ENCODE results near the gene ATP6V0A1. TPM values are rescaled to one million over a fixed set of nuclear protein-coding genes. Genes with fewer than 3 reads are reported as not detected.
A peak's percentile ranks its signal among the peaks of the same experiment; 100 is the strongest.
"Not testable (repeated sequence)": the region's sequence is repeated elsewhere in the genome, so short reads cannot be mapped to it uniquely, and the experiment has no call there.

Gene ATP6V0A1
- total and polyA plus RNA-seq, 8 donors = 13.1 to 435 (median 80.2) TPM

DNA sequence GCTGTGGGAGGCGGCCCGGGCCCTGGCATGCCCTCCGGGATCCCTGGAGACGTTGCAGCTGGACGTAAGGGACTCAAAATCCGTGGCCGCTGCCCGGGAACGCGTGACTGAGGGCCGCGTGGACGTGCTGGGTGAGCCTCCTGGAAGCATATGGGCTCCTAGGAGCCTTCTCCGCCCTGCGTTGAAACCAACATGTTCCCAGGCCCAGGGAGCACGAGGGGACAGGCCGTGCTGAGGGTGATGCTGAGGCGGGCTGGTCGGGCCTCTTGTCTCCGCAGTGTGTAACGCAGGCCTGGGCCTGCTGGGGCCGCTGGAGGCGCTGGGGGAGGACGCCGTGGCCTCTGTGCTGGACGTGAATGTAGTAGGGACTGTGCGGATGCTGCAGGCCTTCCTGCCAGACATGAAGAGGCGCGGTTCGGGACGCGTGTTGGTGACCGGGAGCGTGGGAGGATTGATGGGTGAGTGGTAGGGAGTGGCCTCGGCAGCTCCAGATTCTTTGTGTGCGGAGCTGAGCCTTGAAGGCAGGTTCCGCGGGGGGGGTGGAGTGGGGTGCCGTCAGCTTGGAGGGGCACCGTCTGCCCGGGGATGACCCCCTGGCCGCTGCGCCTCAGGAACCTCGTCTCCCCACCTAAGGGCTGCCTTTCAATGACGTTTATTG is 94.6 kb downstream of the ATP6V0A1 start:
- peaks cover 0 to 14% (median 6%) of the 10 kb centered on the region in 4 donors for H3K36me3 ChIP-seq
- intact Hi-C loops (cut with DNase I; ENCODE audit: low total_unique reads) = no loop called here
- H3K4me3 ChIP-seq = peak overlapping the region; percentile 66 to 86 (median 76)
- H3K9me3 ChIP-seq = no peaks in the 10 kb centered on the region
- H3K27me3 ChIP-seq = no peaks in the 10 kb centered on the region
- peaks cover 19 to 50% (median 40%) of the 10 kb centered on the region in 4 donors for H3K4me1 ChIP-seq
- peak in 1 of 2 donors; percentile 53 for DNase-seq
- H3K27ac ChIP-seq = peak overlapping the region in 4 of 5 donors; percentile 88 to 93 (median 92)
- TF ChIP-seq POLR2AphosphoS5 (IDR thresholded peaks at IDR 0.05) (no peak), POLR2A (IDR thresholded peaks at IDR 0.05) (no peak), EP300 (IDR thresholded peaks at IDR 0.05) (no peak)
- TF ChIP-seq, protein P1, sequence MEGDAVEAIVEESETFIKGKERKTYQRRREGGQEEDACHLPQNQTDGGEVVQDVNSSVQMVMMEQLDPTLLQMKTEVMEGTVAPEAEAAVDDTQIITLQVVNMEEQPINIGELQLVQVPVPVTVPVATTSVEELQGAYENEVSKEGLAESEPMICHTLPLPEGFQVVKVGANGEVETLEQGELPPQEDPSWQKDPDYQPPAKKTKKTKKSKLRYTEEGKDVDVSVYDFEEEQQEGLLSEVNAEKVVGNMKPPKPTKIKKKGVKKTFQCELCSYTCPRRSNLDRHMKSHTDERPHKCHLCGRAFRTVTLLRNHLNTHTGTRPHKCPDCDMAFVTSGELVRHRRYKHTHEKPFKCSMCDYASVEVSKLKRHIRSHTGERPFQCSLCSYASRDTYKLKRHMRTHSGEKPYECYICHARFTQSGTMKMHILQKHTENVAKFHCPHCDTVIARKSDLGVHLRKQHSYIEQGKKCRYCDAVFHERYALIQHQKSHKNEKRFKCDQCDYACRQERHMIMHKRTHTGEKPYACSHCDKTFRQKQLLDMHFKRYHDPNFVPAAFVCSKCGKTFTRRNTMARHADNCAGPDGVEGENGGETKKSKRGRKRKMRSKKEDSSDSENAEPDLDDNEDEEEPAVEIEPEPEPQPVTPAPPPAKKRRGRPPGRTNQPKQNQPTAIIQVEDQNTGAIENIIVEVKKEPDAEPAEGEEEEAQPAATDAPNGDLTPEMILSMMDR (IDR thresholded peaks at IDR 0.05) = no peak
- WGBS, 5 donors = 73 to 76% (median 75%) methylated on average over 23 to 45 of the region's 45 CpGs

DNA sequence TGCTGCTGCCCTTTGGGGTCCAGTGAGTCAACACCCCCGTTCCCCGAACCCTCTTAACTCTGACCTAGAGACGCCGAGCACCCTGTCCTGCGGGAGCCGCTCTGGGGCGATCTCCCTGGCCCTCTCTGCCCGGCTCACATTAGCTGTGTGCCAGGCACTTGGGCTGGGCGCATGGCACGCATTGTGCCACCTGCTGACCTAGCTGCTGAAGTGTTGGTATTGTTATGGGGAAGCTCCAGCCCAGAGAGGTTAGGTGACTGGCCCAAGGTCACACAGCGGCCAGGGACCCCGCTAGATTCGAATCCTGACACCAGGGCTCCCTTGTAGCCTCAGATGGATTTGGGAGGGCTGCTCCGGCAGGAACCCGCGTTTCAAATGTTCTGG is 95.2 kb downstream of the ATP6V0A1 start:
- Histone ChIP-seq H3K36me3 (peaks cover 0 to 14% (median 6%) of the 10 kb centered on the region in 4 donors), H3K4me3 (peak overlapping the region; percentile 66 to 86 (median 76)), H3K27me3 (no peaks in the 10 kb centered on the region), H3K4me1 (peaks cover 19 to 44% (median 34%) of the 10 kb centered on the region in 4 donors), H3K27ac (peak overlapping the region; percentile 88 to 93 (median 91)), H3K9me3 (no peaks in the 10 kb centered on the region)
- whole genome bisulfite sequencing, 5 donors = 24 to 48% (median 38%) methylated on average over 10 to 16 of the region's 16 CpGs
- TF ChIP-seq EP300 (IDR thresholded peaks at IDR 0.05) (no peak), POLR2A (IDR thresholded peaks at IDR 0.05) (no peak), POLR2AphosphoS5 (IDR thresholded peaks at IDR 0.05) (no peak)
- TF ChIP-seq, protein P1 (IDR thresholded peaks at IDR 0.05) = no peak
- intact Hi-C loops (cut with DNase I; ENCODE audit: low total_unique reads) = no loop called here
- peak in 1 of 2 donors; percentile 48 for DNase-seq

DNA sequence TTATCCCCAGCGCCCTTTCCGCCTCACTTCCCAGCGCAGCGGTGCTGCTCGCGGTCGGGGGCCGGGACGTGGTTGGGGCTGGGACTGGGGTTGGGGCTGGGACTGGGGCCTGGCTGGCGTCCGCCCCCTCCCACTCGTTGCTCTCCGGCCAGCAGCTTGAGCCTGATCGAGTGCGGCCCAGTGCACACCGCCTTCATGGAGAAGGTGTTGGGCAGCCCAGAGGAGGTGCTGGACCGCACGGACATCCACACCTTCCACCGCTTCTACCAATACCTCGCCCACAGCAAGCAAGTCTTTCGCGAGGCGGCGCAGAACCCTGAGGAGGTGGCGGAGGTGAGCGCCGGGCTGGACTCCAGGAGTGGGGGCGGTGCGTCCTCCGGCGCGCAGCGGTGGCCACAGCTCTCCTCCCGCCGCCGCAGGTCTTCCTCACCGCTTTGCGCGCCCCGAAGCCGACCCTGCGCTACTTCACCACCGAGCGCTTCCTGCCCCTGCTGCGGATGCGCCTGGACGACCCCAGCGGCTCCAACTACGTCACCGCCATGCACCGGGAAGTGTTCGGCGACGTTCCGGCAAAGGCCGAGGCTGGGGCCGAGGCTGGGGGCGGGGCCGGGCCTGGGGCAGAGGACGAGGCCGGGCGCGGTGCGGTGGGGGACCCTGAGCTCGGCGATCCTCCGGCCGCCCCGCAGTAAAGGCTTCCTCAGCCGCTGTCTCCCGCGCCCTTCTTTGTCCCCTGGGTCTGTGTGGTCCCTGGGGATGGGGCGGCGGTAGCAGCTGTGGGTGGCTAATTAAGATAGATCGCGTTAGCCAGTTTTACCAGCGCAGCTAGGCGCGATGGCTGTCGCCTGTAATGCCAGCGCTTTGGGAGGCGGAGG is 95.8 kb downstream of the ATP6V0A1 start:
- WGBS, 5 donors = 0 to 1% (median 0%) methylated on average over 30 to 82 of the region's 82 CpGs
- no peaks in the 10 kb centered on the region for H3K27me3 ChIP-seq
- H3K9me3 ChIP-seq = no peaks in the 10 kb centered on the region
- H3K27ac ChIP-seq = peak overlapping the region; percentile 88 to 93 (median 91)
- peaks cover 0 to 14% (median 6%) of the 10 kb centered on the region in 4 donors for H3K36me3 ChIP-seq
- intact Hi-C loops (cut with DNase I; ENCODE audit: low total_unique reads) = no loop called here
- TF ChIP-seq, protein P1 (IDR thresholded peaks at IDR 0.05) = no peak
- TF ChIP-seq POLR2A (IDR thresholded peaks at IDR 0.05) = peak in 2 of 4 donors; percentile 65 to 68
- peak; percentile 69 to 97 (median 94) for TF ChIP-seq POLR2AphosphoS5 (IDR thresholded peaks at IDR 0.05)
- H3K4me1 ChIP-seq = peaks cover 19 to 40% (median 34%) of the 10 kb centered on the region in 4 donors
- peak; percentile 88 to 97 for DNase-seq
- H3K4me3 ChIP-seq = peak overlapping the region; percentile 66 to 86 (median 76)

DNA sequence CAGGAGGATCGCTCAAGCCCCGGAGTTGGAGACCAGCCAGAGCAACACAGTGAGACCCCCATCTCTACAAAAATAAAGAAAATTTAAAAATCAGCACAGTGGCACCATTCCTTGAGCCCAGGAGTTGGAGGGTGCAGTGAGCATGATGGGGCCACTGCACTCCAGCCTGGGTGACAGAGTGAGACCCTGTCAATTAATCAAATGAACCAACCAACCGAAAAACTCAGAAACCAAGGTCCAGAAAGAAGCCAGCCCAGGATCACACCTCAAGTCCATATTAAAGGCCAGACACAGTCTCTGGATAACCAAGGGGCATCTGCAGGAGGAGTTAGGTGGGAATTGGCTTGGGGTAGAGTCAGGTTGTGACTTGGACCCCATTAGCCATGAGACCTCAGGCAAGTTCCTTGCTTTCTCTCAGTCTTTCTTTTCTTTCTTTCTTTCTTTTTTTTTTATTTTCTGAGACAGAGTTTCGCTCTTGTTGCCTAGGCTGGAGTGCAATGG is 96.5 kb downstream of the ATP6V0A1 start:
- no peaks in the 10 kb centered on the region for H3K27me3 ChIP-seq
- H3K36me3 ChIP-seq = peaks cover 0 to 14% (median 6%) of the 10 kb centered on the region in 4 donors
- H3K4me3 ChIP-seq = peak overlapping the region; percentile 66 to 86 (median 76)
- DNase-seq = no peak
- WGBS, 5 donors = 25 to 32% (median 27%) methylated on average over 3 to 4 of the region's 4 CpGs
- H3K9me3 ChIP-seq = no peaks in the 10 kb centered on the region
- TF ChIP-seq POLR2A (IDR thresholded peaks at IDR 0.05) = no peak
- TF ChIP-seq POLR2AphosphoS5 (IDR thresholded peaks at IDR 0.05) = no peak
- TF ChIP-seq, protein P1 (IDR thresholded peaks at IDR 0.05) = no peak
- TF ChIP-seq EP300 (IDR thresholded peaks at IDR 0.05) = no peak
- H3K27ac ChIP-seq = peak overlapping the region; percentile 88 to 93 (median 91)
- intact Hi-C loops (cut with DNase I; ENCODE audit: low total_unique reads) = no loop called here
- peaks cover 19 to 41% (median 34%) of the 10 kb centered on the region in 4 donors for H3K4me1 ChIP-seq

DNA sequence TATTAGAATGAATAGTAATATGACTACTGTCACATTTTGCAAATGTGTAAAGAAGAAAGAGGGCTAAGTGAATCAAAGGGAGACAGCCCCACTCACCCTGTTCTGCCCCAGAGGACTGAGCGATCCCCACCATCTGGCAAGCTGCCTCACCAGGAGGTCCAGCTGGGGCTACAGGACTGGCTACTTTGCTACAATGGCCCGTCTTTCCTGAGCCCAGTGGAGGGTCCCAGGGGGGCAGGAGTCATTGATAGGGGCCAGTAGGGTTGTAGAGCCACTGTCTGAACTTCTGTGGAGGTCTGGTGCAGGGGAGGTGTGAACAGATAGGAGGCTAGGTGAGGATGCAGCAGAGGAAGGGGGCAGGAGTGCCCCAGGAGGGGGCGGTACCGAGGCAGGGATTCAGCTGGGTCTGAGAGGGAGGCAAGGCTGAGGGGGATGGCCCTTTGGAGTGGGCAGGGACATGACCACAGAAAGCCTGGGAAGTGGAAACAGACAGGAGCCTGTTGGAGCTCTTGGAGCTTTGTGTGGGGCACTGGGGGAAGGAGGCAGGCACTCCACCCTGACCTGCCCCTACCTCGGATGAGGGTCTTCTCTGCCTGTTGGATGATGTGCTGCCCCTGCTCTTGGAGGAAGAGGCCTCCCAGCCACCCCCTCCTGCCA is 97.4 kb downstream of the ATP6V0A1 start:
- WGBS, 5 donors = 48 to 68% (median 66%) methylated on average over 5 of the region's 5 CpGs
- peak overlapping the region in 1 of 5 donors; percentile 92 for H3K27ac ChIP-seq

More for the DNA sequence above, 97.4 kb downstream of the ATP6V0A1 start:
- DNase-seq; H3K27me3 ChIP-seq; intact Hi-C loops (cut with DNase I; ENCODE audit: low total_unique reads); H3K9me3 ChIP-seq: not testable (repeated sequence)
- Histone ChIP-seq H3K36me3 (peaks cover 0 to 14% (median 6%) of the 10 kb centered on the region in 4 donors), H3K4me1 (peaks cover 19 to 48% (median 35%) of the 10 kb centered on the region in 4 donors), H3K4me3 (peak overlapping the region in 1 of 4 donors; percentile 81)
